Activated CD8-positive, alpha-beta memory T cell treated with anti-CD3 and anti-CD28 coated beads, Interleukin-2, amount 50 U/mL, for 24 hours (primary cell): ENCODE data around the gene ATP5IF1.

Experiments
- DNase-seq: peaks from one replicate; pipeline ENCODE4 v3.0.0-alpha.2; 2020; ENCODE audit errors: extremely low read depth

Gene ATP5IF1

DNA sequence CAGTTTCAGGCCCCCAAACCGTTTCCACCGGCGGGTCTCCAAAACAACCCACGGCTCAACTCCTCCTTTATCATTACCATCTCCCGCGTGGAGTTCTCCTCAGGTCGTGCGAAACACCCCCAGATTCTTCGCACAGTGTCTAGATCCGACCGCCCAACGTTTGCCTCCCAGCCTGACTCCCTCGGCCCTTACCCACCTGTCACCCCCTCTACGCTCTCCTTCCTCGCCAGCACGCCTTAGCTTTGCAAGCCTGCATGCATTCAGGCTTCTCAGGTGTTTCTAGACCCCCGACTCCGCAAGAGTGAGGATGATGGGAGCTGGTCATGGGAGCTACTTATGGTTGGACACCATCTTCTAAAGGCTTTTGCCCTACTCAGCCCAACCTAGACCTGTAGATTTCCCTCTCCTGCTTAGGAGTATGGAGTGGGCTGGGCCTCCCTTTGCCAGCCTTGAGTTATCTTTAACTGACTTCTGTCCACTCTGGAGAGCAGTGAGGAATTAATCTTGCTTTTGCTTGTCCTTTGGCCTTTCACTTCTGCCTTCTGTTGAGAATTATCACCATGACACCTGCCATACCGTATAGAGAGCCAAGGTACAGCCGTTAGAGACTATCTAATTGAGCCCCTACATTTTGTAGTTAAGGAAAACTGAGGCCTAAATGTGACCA, 865 bp downstream of the ATP5IF1 start:
- no peak for DNase-seq

DNA sequence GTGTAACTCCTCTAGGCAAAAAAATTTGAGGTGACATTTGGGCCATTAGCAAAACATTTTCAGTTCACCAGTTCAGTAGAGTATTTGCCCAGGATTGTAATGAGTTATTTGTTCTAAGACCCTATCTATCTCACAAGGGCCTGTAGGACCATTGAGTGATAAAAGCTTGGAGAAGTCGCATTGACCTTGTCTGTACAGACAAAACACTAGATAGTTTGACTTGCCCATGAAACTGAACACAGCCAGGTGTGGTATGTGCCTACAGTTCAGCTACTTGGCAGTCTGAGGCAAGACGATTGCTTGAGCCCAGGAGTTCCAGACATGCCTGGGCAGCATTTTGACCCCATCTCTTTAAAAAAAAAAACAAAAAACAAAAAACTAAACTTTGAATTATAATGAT, 3.1 kb downstream of the ATP5IF1 start:
- no peak for DNase-seq

DNA sequence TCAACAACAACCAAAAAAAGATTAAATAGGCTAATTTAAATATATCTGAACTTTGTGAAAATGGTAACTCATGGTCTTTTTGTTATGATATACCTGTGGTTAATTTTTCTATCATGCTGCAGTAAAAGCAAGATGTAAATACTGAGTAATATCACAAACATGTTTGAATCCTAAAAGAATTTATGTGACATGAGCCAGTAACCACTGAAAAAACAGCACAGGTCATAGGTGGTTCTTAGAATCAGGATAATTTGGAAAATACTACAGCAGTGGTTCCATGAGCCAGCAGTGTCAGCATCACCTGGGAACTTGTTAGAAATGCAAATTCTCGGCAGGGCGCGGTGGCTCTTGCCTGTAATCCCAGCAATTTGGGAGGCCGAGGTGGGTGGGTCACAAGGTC, 4.1 kb downstream of the ATP5IF1 start:
- no peak for DNase-seq

DNA sequence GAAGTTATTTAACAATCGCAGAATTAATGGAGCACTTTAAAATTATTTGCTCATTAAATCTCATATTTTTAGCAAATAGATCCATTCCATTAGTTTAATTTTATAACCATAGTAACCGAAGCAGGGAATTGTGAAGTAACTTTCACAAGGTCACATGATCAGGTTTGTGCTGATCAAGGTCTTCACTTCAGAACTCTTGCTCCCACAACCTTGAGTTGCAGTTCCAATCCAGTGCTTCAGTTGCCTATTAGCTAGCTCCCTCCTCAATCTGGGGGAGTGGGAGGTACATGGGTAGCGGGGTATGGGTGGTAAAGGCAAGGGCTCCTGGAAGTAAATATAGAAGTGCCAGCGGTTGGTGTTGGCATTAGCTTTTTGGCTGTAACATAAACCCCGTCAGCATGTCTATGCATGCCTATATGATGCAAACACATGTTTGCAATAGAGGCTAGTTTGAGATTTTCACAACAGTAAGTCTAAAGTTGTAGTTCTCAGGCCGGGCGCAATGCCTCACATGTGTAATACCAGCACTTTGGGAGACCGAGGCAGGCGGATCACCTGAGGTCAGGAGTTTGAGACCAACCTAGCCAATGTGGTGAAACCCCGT, 5.8 kb downstream of the ATP5IF1 start:
- no peak for DNase-seq

DNA sequence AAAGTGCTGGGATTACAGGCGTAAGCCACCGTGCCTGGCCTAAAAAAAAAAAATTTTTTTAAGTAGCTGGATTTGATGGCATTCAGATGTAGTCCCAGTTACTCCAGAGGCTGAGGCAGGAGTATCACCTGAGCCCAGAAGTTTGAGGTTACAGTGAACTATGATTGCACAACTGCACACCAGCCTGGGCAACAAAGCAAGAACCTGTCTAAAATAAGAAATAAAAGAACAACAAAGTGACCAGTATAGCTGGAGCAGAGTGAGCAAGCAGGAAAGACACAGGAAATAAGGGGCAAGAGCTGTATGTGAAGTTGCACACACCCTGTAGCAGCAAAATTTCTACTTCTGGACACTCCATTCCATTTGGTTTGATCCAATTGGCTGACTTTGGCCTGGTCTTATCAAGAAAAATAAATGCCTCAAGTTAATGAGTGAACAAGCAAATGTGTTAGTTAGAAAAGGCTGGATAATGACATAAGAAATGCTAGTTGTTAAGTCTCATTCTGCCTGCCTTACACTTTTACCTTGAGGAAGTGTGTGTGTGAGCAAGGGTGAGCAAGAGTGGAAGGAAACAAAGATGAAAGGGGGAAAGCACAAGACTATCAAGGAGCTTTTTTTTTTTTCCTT, 7.9 kb downstream of the ATP5IF1 start:
- no peak for DNase-seq

DNA sequence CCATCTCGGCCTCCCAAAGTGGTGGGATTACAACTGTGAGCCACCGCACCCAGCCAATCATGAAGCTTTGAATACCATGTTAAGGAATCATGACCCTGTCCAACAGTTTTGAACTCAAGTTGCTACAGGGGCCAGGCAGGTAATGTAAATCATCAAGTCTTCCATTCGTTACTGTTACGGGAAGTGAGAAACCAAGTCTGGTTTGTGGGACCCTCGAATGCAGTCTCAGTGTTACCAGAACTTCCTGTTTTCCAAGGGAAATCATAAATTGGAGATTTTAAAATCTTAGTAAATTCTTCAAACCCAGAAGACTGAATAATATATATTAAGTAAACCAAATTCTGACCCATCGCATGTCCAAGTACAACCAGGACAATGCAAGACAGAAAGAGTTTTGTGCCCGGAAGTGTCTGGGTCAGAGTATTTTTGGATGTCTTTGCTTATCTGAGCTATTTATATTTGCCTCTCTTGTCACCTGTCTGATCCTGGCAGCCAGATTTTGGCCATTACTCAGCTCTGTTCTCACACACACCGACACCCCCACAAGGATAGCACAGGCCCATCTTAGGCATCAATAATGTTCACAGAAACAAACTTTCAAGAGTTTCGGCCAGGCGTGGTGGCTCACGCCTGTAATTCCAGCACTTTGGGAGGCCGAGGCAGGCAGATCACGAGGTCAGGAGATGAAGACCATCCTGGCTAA, 8.8 kb downstream of the ATP5IF1 start:
- DNase-seq: no peak

DNA sequence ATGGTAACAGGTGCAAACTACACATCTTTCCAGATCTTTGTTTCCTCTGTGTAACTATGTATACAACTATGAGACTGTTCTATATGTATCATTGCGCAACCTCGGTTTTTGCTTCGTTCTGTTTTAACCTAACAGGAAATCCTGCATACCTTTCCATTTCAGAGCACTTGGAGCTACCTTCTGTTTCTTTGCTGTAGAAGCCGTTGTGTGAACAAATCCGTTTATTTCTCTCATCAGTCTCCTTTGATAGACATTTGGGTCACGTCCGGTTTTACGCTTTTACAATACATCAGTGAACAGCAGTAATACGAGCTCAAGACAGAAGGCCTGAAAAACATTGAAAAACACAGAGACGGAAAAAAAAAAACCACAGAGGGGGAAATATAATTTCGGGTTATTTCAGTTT, 10.5 kb downstream of the ATP5IF1 start:
- DNase-seq: no peak

DNA sequence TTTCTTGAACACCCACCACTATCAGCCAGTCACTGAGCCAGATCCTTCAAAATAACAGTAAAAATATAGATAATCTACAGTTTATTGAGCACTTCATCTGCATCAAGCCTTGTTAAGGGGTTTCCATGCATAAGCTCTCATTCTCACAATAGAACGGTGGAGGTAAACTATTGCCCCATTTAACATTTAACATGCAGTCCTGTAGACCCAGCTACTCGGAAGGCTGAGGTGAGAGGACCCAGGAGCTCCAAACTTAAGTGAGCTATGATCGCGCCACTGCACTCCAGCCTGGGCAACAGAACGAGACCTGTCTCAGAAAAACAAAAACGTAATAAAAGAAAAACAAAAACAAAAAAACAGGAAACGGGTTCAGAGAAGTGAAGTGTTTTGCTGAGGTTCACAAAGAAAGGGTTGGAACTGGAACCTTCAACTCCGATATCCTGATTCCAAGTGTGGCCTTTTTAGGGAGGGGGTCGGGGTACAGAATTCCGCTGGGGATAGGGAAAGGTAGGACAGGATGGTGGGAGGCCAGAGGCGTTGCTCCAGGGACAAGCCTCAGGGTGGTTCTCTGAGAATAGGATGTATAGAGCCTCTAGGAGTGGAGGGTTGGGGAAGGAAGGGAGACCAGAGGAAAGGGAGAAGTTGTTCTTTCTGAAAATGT, 11.8 kb downstream of the ATP5IF1 start:
- DNase-seq: no peak

DNA sequence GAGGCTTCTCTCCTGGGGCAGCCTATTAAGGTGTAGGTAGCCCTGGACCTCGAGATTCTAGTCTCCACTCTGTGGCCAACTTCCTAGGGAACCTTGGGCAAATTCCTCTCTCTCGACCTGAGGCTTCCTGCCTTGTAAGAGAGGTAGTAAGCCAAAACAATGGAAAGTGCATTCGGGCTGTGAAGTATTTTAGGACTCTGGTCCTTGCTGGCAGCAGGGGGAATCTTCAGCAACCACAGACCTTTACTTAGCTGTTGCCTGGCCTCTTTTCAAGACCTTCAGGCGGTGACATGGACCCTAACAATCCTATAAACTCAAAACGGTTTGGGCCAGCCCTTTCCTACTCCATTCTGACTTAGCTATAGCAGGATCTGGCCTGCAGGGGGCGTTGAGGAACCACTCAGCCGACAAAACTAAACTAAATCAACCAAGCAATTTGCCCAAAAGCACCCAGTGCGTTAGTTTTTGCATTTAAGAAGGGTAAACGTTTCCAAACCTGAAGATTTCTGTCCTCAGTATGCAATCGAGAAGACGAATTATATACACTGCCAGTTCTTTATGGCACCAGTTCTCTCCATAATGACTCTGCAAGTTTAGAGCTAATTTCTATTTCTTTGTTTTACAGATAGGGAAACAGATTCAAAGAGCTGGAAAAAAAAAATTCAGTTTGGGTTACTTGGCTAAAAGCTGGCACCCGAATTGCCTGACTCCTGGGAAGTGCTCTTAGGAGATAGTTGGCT, 12.5 kb downstream of the ATP5IF1 start:
- peak; percentile 59 for DNase-seq

DNA sequence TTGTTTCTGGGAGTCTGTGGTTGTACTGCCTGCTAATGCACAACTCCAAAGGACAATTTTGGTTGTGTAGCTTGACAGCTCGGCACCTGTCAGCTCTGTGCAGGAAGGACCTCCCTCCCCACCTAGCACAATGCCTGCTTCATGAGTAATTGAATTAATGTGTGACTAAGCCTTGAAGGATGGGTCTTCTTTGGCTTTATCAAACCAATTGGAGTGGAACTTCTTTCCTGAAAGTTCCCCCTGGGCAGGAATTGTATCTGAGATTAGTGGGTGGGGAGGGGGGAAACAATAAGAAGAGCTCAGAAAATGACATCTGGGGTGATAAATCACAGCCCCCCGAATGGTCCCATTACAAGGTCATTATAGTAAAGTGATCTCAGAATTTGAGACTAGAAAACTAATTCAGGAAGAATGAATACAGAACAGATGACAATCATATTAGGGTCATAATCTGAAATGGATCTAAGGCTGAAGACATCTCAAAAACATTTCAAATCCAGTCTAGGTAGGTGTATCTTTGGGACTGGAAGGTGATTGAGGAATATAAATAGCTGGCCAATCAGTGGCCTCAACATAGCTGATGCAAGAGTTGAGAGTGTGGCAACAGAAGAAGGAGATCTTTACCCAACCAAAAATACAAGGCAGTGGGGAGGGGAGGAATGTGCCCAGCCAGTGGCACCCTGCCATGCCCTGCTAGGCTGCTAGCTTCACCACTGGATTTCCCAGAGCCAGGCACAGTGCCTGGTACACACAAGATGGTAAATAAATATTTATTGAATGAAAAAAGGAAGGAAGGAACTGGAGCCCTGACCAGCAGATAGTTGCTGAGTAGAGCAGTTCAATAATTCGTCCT, 13.3 kb downstream of the ATP5IF1 start:
- DNase-seq: no peak

DNA sequence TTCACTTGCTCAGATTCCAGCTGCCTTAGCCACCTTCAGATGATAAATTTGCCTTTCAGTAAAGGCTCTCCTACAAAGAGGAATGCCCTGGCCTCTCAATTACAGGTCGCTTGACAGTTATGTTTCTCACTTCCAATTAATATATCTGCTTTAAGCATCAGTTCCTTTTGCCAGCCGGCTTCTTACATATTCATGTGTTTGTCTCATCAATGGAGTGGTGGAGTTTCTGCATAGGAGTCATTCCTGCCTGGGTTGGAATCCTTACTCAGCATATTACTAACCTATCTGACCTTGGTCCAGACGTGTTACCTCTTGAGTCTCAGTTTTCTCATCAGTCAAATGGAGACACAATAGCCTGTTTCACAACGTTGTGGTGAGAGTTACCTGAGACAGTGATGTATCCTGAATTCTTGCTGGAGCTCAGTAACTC, 14.0 kb downstream of the ATP5IF1 start:
- no peak for DNase-seq

DNA sequence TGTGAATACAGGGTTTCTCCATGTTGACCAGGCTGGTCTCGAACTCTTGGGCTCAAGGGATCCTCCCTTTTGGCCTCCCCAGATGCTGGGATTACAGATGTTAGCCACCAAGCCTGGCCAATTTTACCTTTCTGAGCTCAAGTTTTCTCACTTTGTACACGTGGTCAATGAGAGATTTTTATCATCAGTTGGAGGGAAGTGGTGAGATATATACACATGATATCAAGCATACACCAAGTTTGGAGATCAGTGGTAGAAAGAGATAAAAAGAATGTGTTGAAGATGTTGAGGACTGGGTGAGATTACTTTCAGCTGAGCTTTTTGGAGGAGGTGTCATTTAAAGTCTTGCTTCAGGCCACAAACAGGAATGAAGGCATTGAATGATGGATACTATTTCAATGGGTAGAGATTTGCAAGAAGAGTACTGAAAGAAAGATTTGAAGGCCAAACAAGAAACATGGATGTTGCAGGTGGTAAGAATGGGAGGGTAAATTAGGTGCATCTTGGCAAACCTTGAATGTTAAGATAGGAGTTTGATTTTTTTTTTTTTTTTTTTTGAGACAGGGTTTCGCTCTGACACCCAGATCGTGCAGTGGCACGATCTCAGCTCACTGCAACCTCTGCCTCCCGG, 20.4 kb downstream of the ATP5IF1 start:
- DNase-seq: no peak

DNA sequence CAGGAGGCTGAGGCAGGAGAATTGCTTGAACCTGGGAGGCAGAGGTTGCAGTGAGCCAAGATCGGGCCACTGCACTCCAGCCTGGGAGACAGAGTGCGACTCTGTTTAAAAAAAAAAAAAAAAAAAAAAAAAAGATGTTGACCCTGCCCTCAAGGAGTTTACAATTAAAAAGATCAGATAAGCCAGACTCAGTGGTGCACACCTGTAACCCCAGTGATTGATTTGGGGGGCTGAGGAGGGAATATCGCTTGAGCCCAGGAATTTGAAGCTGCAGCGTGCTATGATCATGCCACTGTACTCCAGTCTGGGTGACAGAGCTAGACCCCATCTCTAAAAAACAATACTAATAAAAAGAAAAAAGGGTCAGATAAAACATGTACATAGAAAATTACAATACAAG, 21.8 kb downstream of the ATP5IF1 start:
- no peak for DNase-seq

DNA sequence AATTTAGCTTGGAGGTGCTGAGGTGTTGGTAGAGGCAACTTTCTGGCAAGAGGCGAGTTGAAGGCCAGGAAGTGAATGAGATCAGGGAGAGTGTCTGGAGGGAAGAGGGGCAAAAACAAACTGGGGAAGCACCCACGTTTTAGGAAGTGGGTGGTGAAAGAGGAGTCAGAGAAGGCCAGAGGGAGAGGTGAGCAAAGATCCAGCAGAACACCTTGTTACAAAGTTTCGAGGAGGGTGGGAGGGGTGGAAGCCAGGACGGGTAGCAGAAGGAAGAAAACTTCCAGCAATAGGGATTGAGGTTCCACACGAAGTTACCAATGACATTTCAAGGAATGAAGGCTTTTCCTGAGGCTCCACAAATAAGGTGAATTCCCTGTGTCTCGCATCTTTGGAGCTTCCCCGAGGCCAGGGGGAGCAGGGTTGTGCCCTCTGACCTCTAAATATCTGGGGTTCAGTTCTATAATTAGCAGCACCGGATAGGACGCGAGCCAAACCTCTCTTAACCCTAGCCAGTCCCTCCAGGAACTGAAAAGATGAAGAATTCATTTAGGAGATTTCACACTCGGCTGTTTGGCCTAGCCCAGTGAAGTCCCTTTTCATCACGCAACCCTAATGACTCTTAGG, 22.8 kb downstream of the ATP5IF1 start:
- DNase-seq: no peak

DNA sequence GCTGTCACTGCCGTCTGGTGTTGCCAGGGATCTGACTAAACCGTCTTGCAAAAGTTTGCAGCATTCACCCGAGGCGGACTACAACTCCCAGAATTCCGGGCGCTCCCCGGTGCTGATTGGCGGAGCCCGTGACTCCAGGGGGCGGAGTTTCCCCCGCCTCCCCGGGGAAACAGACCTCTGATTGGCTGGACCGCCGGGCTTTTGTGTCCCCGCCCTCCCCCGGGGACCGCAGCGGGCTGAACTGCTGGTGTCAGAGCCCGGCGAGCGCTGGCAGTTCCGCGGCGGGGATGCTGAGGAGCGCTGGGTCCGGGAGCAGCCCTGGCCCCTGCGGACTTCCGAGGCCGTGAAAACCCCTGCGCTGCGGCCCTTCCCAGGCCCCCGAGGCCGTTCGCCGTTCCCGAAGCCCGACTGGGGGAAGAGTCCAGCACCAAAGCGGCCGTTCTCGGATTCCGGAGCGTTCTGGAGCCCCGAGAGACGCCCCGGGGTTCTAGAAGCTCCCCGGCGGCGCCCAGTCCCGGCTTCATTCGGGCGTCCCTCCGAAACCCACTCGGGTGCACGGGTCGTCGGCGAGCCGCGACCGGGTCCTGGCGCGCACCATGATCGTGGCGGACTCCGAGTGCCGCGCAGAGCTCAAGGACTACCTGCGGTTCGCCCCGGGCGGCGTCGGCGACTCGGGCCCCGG, 23.5 kb downstream of the ATP5IF1 start, which contains the start of gene SESN2:
Gene SESN2 (plus strand): TSS at position 267 of the 682 bp plus-strand sequence. CDS start 330 bp downstream, at position 597.
- DNase-seq: peak; percentile 99

DNA sequence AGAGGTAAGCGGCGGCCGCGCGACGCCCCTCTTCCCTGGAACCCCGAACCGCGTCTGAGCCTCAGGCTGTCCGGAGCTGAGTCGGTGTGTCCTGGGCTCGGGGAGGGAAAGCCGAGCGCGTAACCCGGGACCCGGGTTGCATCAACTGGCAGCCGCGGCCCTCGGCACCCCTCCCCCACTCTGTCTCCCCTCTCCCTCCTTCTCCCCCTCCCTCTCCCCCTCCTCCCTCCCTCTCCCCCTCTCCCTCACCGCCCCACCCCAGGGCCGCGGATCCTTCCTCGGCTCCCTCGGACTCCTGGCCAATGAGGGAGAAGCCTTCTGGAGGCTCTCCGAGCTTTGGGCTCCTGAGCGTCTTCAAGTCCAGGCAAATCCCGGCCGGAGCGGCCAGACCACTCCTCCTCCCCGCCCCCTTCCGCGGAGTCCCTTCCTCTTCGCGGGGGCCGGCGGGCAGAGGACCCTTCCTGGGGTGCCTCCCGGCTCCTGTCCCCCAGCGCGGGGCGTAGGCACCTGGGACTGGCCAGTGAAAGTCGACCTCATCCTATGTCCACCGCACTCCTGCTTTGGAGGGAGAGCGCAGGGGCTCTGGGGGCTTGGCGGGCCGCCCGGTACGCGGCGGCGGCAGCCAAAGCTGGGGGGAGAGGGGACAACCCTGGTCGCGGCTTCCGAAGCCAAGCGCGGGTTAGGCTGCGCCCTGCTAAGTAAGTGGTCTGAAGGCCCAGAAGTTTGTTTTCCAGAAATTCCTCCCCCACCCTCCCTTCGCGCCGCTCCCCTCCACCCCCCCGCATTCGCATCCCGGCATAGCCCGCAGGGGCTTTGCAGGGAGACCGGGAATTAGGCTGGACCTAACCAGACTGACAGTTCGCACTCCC, 24.2 kb downstream of the ATP5IF1 start:
- DNase-seq: no peak

DNA sequence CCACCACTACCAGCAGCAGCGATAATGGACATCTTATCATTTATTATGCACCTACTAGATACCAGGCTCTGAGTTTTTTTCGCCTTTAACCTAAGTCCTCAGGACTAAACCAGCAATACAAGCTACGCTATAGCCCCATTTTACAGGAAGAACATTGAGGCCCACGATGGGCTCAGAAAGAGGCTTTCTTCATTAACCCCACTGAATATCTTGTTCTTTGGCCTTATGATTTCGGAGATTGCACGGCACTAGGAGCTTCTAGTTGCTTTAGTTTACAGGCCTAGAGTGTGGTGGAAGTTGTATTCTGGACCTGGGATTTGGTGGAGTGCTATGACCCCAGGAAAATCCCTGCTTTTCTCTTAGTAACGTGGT, 24.9 kb downstream of the ATP5IF1 start:
- DNase-seq: no peak

DNA sequence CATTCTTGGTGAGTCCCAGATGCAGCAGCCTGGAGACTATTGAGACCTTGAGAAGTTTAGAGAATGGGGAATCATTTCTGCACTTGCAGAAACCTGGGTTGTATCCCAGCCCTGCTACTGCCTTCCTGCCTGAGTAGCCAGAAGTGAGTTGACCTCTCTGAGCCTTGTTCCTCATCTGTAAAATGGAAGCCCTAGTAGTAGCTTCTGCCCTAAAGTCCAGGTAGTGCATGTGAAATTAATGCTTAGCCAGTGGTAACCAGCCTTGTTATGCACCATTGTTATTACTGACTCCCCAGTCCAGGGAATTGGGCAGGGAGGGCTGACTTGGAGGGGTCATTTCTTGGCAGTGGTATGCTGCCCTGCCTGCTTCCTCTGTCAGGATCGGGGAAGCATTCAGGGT, 29.0 kb downstream of the ATP5IF1 start:
- no peak for DNase-seq
